Body of pancreas (tissue), 4 donors: ENCODE measurements around the gene ABHD17A. TPM values are rescaled to one million over a fixed set of nuclear protein-coding genes. Genes with fewer than 3 reads are reported as not detected.

ENCODE experiments used
- ATAC-seq: fragments of 150-250 bp; one replicate; pipeline ENCODE4 v1.9.1; 2016
- DNase-seq, 4 donors: peaks; one replicate each; pipeline ENCODE4 v3.0.0-alpha.2; 2019
- H3K27ac ChIP-seq, 4 donors: fragments of 200-600 bp; sonication (generic); 1 replicate in 3 of 4; 2 replicates in 1 of 4; pipeline versions ENCODE4 v1.5.1 to v1.6.1; 2016 to 2019; ENCODE audit warnings: mild to moderate bottlenecking in 1 of 4, mixed read lengths in 1 of 4, moderate library complexity in 1 of 4
- H3K27me3 ChIP-seq, 2 donors: fragments of 200-600 bp; sonication (generic); one replicate each; pipeline ENCODE4 v1.6.0; 2016; ENCODE audit warnings: mild to moderate bottlenecking in 1 of 2
- H3K36me3 ChIP-seq, 2 donors: fragments of 200-600 bp; sonication (generic); replicated peaks in 1 of 2; 2 replicates each; pipeline ENCODE4 v1.5.1; 2016; ENCODE audit warnings: low read depth in 2 of 2; ENCODE audit not compliant: insufficient read depth in 1 of 2
- H3K4me1 ChIP-seq: fragments of 200-600 bp; sonication (generic); one replicate; pipeline ENCODE4 v1.6.0; 2016
- H3K4me3 ChIP-seq, 2 donors: fragments of 200-600 bp; sonication (generic); 1 replicate in 1 of 2; 2 replicates in 1 of 2; pipeline ENCODE4 v1.5.1; 2016 to 2019
- H3K9me3 ChIP-seq, 3 donors: fragments of 200-600 bp; sonication (generic); 1 replicate in 2 of 3; 2 replicates in 1 of 3; pipeline ENCODE4 v1.5.1; 2016
- CTCF ChIP-seq, 7 experiments: fragments of 450-650 bp in 4 of 7; fragments of 200-600 bp in 3 of 7; sonication (generic) in 3 of 7; IDR thresholded peaks; one replicate each; pipeline ENCODE4 v1.5.1; 2016 to 2019; ENCODE audit warnings: antibody characterized with exemption in 7 of 7
- POLR2A ChIP-seq, 3 donors: fragments of 450-650 bp; IDR thresholded peaks; one replicate each; pipeline ENCODE4 v1.6.1; 2016; ENCODE audit warnings: antibody characterized with exemption in 3 of 3, mild to moderate bottlenecking in 2 of 3
- WGBS, 2 donors: methylation state at CpG; one replicate each; pipeline ENCODE4 v1.1.5; 2017; 5-methylcytosine and 5-hydroxymethylcytosine counted together
- intact Hi-C: fragments of 100-400 bp; cut with DNase I; formaldehyde crosslinking; loops from one replicate; pipeline ENCODE4 v1.15.1; 2023
- total RNA-seq, 2 donors: library from RNA; depleted of rRNA; stranded (reverse); fragments of >200 nt; gene quantifications; one replicate each; pipeline ENCODE4 v1.1.0, GENCODE V29; 2016

The ABHD17A gene
- total RNA-seq, 2 donors from 2014 or later: 56.8 to 100 TPM

- DNase-seq: no peak
- intact Hi-C loops: no loop called here
- no peak for TF ChIP-seq CTCF (IDR thresholded peaks at IDR 0.05)
- TF ChIP-seq POLR2A (IDR thresholded peaks at IDR 0.05): no peak
These were observed 56.7 kb downstream of the ABHD17A start for GRCh38 chr19:1828279-1829238.

GRCh38 chr19:1827566-1828278 is 57.6 kb downstream of the ABHD17A start:
- Histone ChIP-seq H3K27me3 (no peaks in the 10 kb centered on the region), H3K4me1 (peaks cover 11% of the 10 kb centered on the region), H3K4me3 (no peak overlapping the region), H3K36me3 (peaks cover 0 to 2% of the 10 kb centered on the region in 2 donors), H3K27ac (no peak overlapping the region), H3K9me3 (no peaks in the 10 kb centered on the region)
- WGBS, 2 donors: 86 to 90% methylated on average over 15 to 32 of the region's 41 CpGs
- intact Hi-C loops: no loop called here
- TF ChIP-seq POLR2A (IDR thresholded peaks at IDR 0.05) (no peak), CTCF (IDR thresholded peaks at IDR 0.05) (no peak)
- no peak for DNase-seq
- ATAC-seq: no peak

More at GRCh38 chr19:1828279-1829238, 56.7 kb downstream of the ABHD17A start:
- ATAC-seq: no peak
- no peak overlapping the region for H3K4me3 ChIP-seq
- H3K9me3 ChIP-seq: no peaks in the 10 kb centered on the region
- peaks cover 0 to 2% of the 10 kb centered on the region in 2 donors for H3K36me3 ChIP-seq
- WGBS, 2 donors: 88 to 100% methylated on average over 5 to 40 of the region's 57 CpGs
- no peak overlapping the region for H3K27ac ChIP-seq
- peaks cover 19% of the 10 kb centered on the region for H3K4me1 ChIP-seq
- H3K27me3 ChIP-seq: no peaks in the 10 kb centered on the region

Other genes starting within 250 kb of the ABHD17A start
- gene TCF3, start 232.9 kb downstream of the ABHD17A start, total RNA-seq: 10 to 100 TPM; 23.7 to 25.4 TPM
- under 1 TPM in 1 of 2 donors, not detected in 1; 0.26 TPM for gene ONECUT3, start 132.0 kb downstream of the ABHD17A start, total RNA-seq
- gene ATP8B3, start 73.2 kb downstream of the ABHD17A start, total RNA-seq: under 1 TPM in 1 of 2 donors, not detected in 1; 0.52 TPM
- 10 to 100 TPM; 16.6 to 19.8 TPM for gene REXO1, start 37.0 kb downstream of the ABHD17A start, total RNA-seq
- gene KLF16, start 21.9 kb downstream of the ABHD17A start, total RNA-seq: 1 to 10 TPM; 2.3 to 3.6 TPM
- 10 to 100 TPM; 10.5 to 13.7 TPM for gene ADAT3, start 19.9 kb upstream of the ABHD17A start, total RNA-seq
- 10 to 100 TPM; 37.6 to 67.2 TPM for gene SCAMP4, start 19.9 kb upstream of the ABHD17A start, total RNA-seq
- gene CSNK1G2, start 55.7 kb upstream of the ABHD17A start, total RNA-seq: 10 to 100 TPM; 35.3 to 65.6 TPM
- gene BTBD2, start 130.2 kb upstream of the ABHD17A start, total RNA-seq: 10 to 100 TPM; 42.3 to 44.8 TPM
- gene MKNK2, start 165.7 kb upstream of the ABHD17A start, total RNA-seq: 100 to 1,000 TPM; 180 to 273 TPM
- gene MOB3A, start 210.8 kb upstream of the ABHD17A start, total RNA-seq: 10 to 100 TPM; 11.7 to 22.1 TPM
- 1 to 10 TPM; 3.4 to 4.0 TPM for gene IZUMO4, start 211.4 kb upstream of the ABHD17A start, total RNA-seq